Breast epithelium (tissue), 4 donors: ENCODE results near the gene MTARC2. TPM values are rescaled to one million over a fixed set of nuclear protein-coding genes. Genes with fewer than 3 reads are reported as not detected.

Experiments used
- DNase-seq, 2 donors: peaks; one replicate each; pipeline ENCODE4 v3.0.0-alpha.2; 2019; ENCODE audit warnings: low spot score in 2 of 2
- H3K27ac ChIP-seq, 2 donors: fragments of 200-600 bp; sonication (generic) in 1 of 2; one replicate each; pipeline ENCODE4 v1.5.1; 2016 to 2019; ENCODE audit warnings: mild to moderate bottlenecking in 1 of 2
- H3K27me3 ChIP-seq, 2 donors: fragments of 200-600 bp; sonication (generic) in 1 of 2; one replicate each; pipeline versions ENCODE4 v1.5.1 to v1.6.0; 2017 to 2019; ENCODE audit warnings: control low read depth in 1 of 2, mild to moderate bottlenecking in 1 of 2
- H3K36me3 ChIP-seq: fragments of 200-600 bp; one replicate; pipeline ENCODE4 v1.5.1; 2019
- H3K4me1 ChIP-seq, 2 donors: fragments of 200-600 bp; sonication (generic); one replicate each; pipeline ENCODE4 v1.5.1; 2016 to 2019; ENCODE audit warnings: control low read depth in 1 of 2
- H3K4me3 ChIP-seq, 3 donors: fragments of 200-600 bp; sonication (generic); 1 replicate in 2 of 3; 2 replicates in 1 of 3; pipeline ENCODE4 v1.5.1; 2016 to 2019; ENCODE audit warnings: mild to moderate bottlenecking in 3 of 3, moderate library complexity in 2 of 3
- H3K9me3 ChIP-seq, 2 donors: fragments of 200-600 bp; sonication (generic) in 1 of 2; one replicate each; pipeline ENCODE4 v1.5.1; 2016 to 2019; ENCODE audit warnings: control low read depth in 1 of 2
- POLR2A ChIP-seq: fragments of 450-650 bp; IDR thresholded peaks from one replicate; pipeline ENCODE4 v1.6.1; 2016; ENCODE audit warnings: antibody characterized with exemption, mild to moderate bottlenecking, moderate library complexity
- POLR2AphosphoS5 ChIP-seq, 3 donors: sonication (generic); formaldehyde crosslinking; IDR thresholded peaks; one replicate each; pipeline ENCODE4 v1.6.1; 2017; ENCODE audit warnings: antibody characterized with exemption in 3 of 3
- intact Hi-C: fragments of 100-400 bp; cut with DNase I; formaldehyde crosslinking; loops from one replicate; pipeline ENCODE4 v1.15.1; 2023; ENCODE audit warnings: low total_unique reads
- total RNA-seq, 3 donors: library from RNA; depleted of rRNA; stranded (reverse); fragments of >200 nt; gene quantifications; one replicate each; pipeline ENCODE4 v1.1.0, GENCODE V29; 2016
- TF ChIP-seq, protein P1 (sequence below), 3 donors: fragments of 450-650 bp; IDR thresholded peaks; one replicate each; pipeline ENCODE4 v1.5.1; 2016 to 2017; ENCODE audit warnings: antibody characterized with exemption in 3 of 3, mild to moderate bottlenecking in 3 of 3, moderate library complexity in 3 of 3

Gene MTARC2
- total RNA-seq, 3 donors from 2014 or later: 11.7 to 18.4 (median 15.8) TPM

DNA sequence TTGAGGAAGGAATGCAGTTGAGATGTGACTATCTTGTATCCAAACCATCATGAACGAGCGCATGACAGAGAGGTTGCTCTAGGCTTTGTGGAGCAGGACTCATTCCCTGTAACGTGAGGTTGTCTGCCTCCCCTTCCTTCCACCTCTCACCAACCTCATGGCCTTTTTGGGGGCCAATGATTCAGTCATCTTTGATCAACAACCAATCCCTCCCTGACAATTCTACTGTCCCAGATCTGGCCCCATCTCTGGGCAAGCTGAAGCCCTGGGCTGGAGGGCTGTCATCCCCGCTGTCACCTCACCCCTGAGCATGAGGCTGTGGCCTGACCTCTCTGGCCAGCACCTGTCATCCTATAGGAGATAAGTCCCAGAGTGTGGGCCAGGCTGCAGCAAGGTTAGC, 58.3 kb downstream of the MTARC2 start:
- Histone ChIP-seq H3K36me3 (no peaks in the 10 kb centered on the region), H3K9me3 (no peaks in the 10 kb centered on the region), H3K27me3 (no peaks in the 10 kb centered on the region), H3K27ac (no peak overlapping the region), H3K4me1 (no peaks in the 10 kb centered on the region), H3K4me3 (no peak overlapping the region)
- intact Hi-C loops: no loop called here
- no peak for DNase-seq
- TF ChIP-seq POLR2A (no peak), POLR2AphosphoS5 (IDR thresholded peaks at IDR 0.05) (no peak)
- TF ChIP-seq, protein P1, sequence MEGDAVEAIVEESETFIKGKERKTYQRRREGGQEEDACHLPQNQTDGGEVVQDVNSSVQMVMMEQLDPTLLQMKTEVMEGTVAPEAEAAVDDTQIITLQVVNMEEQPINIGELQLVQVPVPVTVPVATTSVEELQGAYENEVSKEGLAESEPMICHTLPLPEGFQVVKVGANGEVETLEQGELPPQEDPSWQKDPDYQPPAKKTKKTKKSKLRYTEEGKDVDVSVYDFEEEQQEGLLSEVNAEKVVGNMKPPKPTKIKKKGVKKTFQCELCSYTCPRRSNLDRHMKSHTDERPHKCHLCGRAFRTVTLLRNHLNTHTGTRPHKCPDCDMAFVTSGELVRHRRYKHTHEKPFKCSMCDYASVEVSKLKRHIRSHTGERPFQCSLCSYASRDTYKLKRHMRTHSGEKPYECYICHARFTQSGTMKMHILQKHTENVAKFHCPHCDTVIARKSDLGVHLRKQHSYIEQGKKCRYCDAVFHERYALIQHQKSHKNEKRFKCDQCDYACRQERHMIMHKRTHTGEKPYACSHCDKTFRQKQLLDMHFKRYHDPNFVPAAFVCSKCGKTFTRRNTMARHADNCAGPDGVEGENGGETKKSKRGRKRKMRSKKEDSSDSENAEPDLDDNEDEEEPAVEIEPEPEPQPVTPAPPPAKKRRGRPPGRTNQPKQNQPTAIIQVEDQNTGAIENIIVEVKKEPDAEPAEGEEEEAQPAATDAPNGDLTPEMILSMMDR (IDR thresholded peaks at IDR 0.05): no peak

DNA sequence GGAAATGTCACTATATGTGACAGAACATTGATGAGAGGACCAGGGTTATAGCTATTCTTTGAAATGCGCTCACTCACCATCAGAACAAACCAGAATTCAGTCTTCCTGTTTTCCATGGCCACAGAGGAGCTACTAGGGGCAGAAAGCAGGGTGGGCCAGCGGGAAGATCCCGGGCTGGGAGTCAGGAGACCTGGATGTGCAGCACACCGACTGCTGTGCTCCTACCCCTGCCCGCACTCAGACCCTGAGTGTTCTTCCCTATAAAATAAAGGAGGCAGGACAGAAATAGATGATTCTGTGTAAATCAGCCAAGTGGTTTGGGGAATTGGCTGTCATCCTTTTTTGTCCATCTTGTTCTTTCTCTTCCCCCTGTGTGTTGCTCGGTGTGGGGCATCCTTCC, 59.6 kb downstream of the MTARC2 start:
- Histone ChIP-seq H3K9me3 (no peaks in the 10 kb centered on the region), H3K27ac (no peak overlapping the region), H3K4me1 (no peaks in the 10 kb centered on the region), H3K4me3 (no peak overlapping the region), H3K36me3 (no peaks in the 10 kb centered on the region), H3K27me3 (no peaks in the 10 kb centered on the region)
- intact Hi-C loops: no loop called here
- no peak for DNase-seq
- TF ChIP-seq, protein P1 (IDR thresholded peaks at IDR 0.05): no peak
- TF ChIP-seq POLR2A (no peak), POLR2AphosphoS5 (IDR thresholded peaks at IDR 0.05) (no peak)

DNA sequence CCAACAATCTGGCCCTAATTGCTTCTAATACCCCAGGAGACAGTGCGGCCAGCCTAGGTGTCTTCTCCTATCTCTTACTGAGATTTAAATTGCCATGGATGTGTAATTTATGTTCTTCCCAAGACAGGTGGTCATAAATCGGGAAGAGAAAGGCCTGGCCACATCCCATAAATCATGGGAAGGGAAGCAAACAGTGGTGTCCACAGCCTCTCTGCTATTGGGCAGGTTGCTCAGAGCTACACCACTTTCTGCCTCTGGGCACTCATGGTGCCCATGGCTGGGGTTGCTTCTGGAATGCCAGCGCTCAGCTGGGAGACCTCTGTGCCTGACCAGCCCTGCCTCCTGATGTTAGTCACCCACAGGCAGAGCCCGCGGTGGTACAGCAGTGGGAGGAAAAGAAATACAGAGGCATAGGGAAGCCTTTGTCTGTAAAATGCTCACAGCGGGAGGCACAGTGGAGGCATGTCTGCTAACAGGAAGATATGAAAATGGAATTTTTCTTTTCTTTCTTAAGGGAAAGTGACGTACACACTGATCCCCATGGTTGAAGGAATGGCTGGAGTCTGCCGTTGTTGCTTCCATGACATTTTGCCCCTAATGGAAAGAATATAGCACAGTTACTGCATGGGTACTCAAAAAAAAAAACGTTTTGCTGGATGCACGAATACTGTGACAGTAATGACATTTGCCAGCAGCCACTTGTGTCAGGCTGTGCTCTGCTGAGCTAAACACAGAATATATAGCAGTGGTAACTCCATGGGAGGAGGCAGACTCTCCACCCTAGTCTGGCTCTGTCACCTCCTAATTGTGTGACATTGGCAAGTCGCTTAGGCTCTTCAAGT, 60.4 kb downstream of the MTARC2 start:
- H3K4me1 ChIP-seq: no peaks in the 10 kb centered on the region
- no peak for TF ChIP-seq POLR2AphosphoS5 (IDR thresholded peaks at IDR 0.05)
- TF ChIP-seq POLR2A: no peak
- TF ChIP-seq, protein P1 (IDR thresholded peaks at IDR 0.05): no peak
- no peak overlapping the region for H3K4me3 ChIP-seq
- no peak overlapping the region for H3K27ac ChIP-seq
- H3K9me3 ChIP-seq: no peaks in the 10 kb centered on the region
- intact Hi-C loops: no loop called here
- H3K27me3 ChIP-seq: no peaks in the 10 kb centered on the region
- no peaks in the 10 kb centered on the region for H3K36me3 ChIP-seq
- DNase-seq: no peak

DNA sequence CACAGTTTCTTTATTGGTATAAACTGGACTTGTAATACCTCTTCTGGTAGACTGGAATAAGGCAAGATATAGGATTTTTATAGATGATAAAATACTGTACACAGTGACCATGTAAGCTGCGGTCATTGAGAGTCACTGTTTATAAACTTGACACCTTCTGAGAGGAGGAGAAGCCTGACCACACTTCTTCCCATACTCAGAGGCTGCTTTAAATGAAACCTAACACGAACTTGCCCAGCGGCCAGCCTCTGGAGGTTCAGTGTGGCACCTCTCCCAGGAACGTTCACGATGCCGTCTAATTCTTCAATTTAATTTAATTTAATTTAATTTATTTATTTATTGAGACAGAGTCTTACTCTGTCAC, 61.0 kb downstream of the MTARC2 start:
- no peak for DNase-seq
- no peak for TF ChIP-seq POLR2AphosphoS5 (IDR thresholded peaks at IDR 0.05)
- no peak for TF ChIP-seq POLR2A
- TF ChIP-seq, protein P1 (IDR thresholded peaks at IDR 0.05): no peak
- no peak overlapping the region for H3K4me3 ChIP-seq
- intact Hi-C loops: no loop called here
- H3K4me1 ChIP-seq: no peaks in the 10 kb centered on the region
- no peaks in the 10 kb centered on the region for H3K36me3 ChIP-seq
- no peaks in the 10 kb centered on the region for H3K9me3 ChIP-seq
- no peaks in the 10 kb centered on the region for H3K27me3 ChIP-seq
- no peak overlapping the region for H3K27ac ChIP-seq

DNA sequence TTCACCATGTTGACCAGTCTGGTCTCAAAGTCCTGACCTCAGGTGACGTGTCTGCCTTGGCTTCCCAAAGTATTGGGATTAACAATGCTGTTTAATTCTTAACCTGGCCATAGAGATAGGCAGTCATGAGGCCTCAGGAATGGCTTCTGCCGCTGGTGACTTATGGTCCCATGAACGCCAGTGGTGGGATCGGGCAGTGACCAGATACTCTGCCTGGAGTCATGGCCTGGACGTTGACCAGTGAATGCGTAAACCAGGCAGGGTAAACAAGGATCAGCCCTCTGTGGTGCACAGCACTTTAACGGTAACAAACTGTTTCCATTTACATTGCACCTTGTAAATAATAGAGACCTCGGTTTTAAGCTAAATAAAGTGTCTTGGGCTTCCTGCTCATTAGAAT, 61.6 kb downstream of the MTARC2 start:
- no peaks in the 10 kb centered on the region for H3K36me3 ChIP-seq
- no peak for DNase-seq
- H3K4me1 ChIP-seq: no peaks in the 10 kb centered on the region
- H3K4me3 ChIP-seq: no peak overlapping the region
- TF ChIP-seq, protein P1 (IDR thresholded peaks at IDR 0.05): no peak
- TF ChIP-seq POLR2A: no peak
- no peak for TF ChIP-seq POLR2AphosphoS5 (IDR thresholded peaks at IDR 0.05)
- H3K27me3 ChIP-seq: no peaks in the 10 kb centered on the region
- no peak overlapping the region for H3K27ac ChIP-seq
- intact Hi-C loops: no loop called here
- no peaks in the 10 kb centered on the region for H3K9me3 ChIP-seq
